ENCODE results near the gene YWHAQ.

The YWHAQ gene

DNA sequence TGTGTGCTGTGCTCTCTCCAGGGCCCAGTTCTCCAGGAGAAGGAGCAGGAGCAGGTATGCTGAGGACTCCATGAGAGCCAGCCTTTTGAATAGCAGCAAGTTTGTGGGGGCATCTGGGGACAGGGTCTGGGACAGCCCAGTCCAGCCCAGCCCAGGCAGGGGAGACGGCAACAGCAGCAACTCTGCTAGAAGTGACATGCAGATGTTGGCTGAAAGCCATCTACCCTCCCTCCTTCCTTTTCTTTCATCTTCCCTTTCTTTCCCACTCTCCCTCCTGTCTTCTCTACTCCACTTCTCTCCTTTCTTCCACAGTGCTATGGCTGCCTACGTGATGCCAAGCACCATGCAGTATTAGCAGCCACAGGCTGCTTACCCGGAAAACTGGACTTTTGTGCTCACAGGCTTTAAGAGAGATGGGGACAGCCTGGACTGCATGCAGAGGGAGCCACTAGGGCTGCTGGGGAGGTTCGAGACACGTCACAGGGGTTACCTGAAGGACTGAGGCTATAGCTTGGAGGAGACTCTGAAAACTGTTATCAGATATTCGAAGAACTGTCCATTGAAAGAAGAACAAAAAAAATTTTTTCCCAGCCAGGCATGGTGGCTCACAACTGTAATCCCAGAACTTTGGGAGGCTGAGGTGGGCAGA, 23.8 kb upstream of the YWHAQ start:
- DNase-seq = no peak

- DNase-seq = no peak
These were observed 22.9 kb upstream of the YWHAQ start for GRCh38 chr2:9653485-9654271.

DNA sequence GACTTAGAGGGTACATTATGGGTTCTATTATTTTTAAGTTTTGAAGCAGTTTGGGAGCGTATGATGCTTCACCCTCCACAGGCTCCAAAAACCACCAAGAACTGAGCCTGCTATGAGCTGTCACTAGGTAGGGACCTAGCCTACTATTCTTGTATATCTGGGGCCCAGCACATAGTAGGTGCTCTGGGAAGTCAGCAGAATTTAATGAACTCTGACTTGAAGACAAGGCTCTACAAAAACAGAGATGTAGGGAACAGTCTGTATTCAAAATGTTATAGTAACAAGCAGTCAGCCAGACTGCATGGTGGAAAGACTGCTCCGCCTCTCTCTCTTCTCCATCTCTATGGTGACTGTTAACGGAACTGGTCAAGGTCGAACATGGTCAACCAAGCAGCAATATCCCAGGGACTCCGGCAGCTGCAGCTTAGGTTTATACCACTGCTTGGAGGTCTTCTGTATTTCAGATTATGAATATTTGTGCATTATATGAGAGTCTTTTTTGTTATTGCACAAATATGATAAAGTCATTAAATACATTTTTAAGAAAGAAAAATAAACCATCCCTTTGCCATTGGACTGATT, 22.2 kb upstream of the YWHAQ start:
- no peak for DNase-seq

- no peak for DNase-seq
These were observed 21.5 kb upstream of the YWHAQ start for GRCh38 chr2:9652267-9652666.

GRCh38 chr2:9650119-9650821, 19.5 kb upstream of the YWHAQ start:
- DNase-seq = no peak

DNA sequence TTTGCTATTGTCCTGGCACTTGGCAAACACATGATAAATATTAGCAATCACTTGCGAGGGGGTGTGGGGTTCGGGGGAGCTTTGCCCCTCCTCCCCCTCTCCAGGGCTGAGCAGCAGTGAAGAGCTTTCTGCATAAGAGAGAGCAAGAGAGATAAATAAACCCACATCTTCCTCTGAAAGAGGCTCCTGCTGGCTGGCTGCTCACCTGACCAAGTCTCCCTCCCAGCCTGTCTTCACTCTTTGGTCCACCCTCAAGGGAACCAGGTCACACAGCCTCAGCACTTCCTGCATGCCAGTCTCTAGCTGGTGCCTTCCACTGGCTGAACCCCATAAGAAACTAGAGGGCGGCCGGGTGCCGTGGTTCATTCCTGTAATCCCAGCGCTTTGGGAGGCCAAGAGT, 18.5 kb upstream of the YWHAQ start:
- no peak for DNase-seq

GRCh38 chr2:9648821-9649220, 18.0 kb upstream of the YWHAQ start:
- DNase-seq = no peak

- DNase-seq = no peak
These were observed 17.1 kb upstream of the YWHAQ start for GRCh38 chr2:9647884-9648283.

- DNase-seq = no peak
These were observed 15.6 kb upstream of the YWHAQ start for GRCh38 chr2:9646196-9647030.

DNA sequence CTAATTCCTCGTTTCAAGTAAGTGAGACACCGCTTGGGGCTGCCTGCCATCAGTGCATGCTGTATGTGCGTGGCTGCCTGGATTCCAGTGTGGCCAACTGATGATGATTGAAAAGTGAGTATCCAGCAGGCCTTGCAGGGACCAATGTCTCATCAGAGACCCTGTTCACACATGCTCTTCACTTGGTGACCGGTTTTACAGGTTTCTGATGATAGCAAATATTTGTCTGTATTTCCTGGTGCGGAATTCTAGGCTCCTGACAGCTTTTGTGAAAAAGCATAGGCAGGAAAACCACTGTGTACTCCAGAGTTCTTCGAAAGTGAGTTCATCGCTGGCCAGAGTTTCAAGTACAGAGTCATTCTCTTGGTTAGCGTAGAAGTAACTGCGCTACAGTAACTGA, 13.8 kb upstream of the YWHAQ start:
- DNase-seq = no peak

- DNase-seq = no peak
These were observed 13.2 kb upstream of the YWHAQ start for GRCh38 chr2:9644021-9644420.

DNA sequence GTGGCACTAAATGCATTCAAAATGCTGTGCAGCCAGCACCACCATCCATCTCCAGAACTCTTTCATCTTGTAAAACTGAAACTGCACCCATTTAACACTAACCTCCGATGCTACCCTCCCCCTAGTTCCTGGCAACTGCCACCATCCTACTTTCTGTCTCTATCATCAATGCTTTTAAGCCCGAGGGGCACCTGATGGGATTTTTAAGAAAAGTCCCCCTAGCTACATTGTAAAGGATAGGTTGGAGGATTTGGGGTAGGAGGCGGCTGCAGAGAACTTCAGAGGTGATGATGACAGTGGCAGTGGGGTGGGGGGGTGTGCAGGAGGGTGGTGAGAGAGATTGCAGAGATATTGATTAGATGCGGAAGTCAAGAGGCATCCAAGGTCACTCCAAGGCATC, 10.8 kb upstream of the YWHAQ start:
- DNase-seq = no peak

DNA sequence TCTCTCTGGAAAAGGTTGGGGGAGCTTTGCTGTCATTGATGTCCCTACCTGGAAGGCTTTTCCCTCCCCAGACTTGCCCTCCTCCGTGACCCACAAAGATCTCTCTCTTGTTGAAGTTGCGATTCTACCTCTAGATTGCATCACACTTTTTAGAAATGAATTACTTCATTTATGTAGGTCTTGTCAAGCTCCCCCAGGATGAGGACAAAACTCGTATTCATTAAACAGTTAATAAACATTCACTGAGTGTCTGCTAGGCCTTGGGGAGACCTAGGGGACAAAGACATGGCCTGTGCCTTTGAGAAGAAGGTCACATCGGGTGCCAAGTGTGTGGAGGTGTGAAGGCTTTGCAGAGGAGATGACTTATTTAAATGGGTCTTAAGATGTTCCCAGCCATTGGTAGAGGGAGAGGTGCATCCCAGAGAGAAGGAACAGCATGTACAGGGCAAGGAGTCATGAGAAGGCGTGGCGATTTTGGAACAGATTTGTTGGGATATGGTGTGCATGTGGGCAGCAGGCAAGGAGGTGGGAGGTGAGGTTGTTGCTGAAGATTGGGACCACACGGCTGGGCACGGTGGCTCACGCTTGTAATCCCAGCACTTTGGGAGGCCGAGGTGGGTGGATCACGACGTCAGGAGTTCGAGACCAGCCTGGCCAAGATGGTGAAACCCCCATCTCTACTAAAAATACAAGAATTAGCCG, 9.8 kb upstream of the YWHAQ start:
- no peak for DNase-seq

DNA sequence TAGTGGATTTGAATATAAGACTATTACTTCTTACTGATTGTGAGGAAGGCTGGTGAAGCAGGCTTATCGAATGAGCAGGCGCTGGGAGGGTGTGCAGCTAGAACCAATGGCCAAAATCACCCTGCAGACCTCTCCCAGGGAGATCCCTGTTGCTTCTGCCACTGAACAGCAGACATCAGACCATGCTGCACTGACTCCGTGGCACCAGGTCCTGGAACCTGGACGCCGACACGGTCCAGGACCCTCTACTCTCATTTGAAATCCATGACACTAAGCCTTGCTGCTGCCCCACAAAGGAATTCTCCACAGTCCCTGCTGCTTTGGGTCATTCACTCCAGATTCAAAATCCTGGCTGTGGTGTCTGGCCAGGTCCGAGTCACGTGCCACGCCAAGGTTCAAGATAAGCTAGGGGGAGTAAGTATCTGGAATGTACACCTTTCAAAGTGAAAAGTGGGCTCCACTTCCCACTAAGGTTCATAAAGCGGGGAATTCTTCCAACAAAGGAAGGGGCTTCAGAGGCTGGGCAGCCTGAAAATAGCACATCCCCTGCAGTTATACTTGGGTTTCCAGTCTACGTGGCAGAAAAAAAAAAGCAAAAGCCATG, 9.0 kb upstream of the YWHAQ start:
- no peak for DNase-seq

DNA sequence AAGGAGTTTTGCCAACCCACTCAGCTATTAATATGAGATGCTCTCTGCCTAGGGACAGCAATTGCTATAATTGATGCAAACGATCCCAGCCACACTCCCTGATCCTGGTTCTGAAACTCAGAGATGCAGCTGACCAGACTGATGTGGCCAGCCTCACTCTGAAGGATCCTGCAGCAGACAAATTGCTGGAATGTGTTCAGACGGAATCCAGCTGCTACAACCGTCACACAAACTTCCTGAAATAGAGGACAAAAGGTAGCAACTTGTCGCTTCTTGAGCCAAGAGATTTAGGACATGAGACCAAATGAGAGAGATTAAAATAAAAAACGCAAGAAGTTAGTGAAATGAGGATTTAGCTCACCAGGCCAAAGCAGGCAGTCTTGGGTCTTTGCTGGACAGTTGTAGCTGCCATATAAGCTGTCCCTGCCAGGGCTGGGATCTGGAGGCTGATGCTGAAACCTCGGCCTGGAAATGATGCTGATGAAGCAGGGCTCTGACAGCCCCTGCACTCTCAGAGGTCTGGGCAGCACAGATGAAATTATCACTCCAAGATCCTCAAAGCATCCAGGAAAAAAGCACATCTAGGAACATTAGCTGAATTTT, 8.3 kb upstream of the YWHAQ start:
- DNase-seq = no peak

DNA sequence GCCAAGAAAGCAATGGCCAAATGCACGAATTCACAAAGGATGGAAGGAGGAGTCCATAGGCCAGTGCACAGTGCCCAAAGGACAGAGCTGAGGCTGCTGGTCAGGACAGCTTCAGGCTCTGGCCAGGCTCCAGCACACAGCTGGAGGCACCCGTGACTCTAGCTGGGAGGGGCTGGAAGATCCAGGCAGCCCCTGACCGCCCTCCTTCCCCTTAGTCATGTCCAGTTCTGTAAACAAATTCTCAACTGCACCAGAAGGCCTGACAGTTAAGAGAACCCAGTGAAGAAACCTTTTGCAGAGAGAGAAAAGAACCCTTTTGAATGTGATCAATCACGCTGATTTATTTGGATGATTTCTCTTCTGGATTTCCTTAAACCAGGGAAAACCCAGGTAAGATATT, 7.7 kb upstream of the YWHAQ start:
- no peak for DNase-seq

DNA sequence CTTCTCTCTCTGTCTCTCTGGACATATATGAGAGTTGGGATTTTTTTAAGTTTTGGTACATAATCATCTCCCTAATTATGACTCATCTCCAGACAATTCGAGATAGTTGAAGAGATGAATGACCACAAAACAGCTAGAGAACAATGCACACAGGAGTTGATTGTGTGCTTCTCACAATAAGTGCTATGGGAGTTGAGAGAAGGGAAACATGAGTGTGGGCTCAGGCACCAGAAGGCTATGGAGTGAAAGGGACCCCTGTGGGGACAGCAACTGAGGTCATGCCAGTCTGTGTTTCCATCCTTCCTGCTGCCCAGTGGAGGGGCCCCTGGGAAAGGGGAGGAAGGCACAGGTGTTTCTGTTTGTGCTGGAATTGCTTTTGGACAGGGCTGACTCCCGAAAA, 6.5 kb upstream of the YWHAQ start:
- no peak for DNase-seq

DNA sequence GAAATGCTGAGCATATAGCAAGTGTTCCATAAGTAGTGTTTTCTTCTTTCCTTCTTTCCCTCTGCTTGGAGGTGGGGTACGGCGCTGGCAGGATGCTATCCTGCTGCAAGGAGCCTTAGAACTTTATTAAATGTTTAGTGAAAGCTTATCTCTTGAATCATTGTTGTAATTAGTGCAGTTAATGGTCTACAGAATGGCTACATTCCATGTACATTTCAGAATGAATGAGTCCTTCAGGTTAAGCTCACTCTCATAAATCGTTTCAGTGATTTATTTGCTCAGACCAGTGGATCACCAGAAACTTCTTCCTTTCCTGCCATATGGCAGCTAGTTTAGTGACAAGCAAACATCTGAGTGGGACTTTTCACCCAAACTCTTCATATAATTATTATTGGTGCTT, 3.3 kb upstream of the YWHAQ start:
- DNase-seq = no peak

DNA sequence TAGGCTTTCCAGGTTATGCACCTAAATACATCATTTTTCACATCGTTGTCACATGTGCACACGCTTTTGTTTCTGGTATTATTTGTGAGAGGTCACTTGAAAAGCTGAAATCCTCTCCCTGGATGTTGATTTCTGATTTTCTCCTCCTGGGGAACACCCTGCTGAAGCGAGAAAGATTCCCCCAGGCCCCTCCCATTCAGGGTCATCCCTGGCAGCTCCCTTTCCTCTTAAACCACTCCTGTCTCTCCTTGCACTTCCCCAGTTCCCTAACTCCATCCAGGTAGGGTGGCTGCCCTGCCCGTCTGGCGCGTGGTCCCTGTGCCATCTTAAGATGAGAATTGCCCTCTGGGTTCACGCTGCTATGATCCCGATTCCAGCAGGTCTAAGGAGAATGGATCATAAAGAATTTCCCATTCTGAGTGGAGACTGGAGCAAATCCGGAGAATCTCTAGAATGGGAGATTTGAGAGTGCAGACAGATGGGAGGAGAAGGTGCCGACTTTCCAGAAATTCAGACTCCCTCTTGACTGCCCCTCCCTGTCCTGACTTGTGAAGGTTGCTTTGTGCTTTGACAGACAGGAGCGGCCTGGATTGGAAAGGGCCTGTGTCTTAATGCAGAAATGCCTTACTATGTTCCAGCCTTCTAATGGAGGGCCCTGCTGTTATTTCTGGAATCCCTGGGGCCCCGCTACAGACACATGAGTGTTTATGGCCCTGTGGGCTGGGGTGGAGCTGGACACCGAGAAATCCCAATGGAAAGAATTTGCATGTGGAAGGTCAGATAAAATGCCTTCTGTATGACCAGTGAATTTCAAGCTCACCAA, 1.3 kb upstream of the YWHAQ start:
- DNase-seq = no peak

GRCh38 chr2:9631553-9631819, 689 bp upstream of the YWHAQ start:
- no peak for DNase-seq

Measured in NCI-H1048 (cell line).